K562 (cell line): Measurements from ENCODE around the gene CCDC159. TPM values are rescaled to one million over a fixed set of nuclear protein-coding genes. Genes with fewer than 3 reads are reported as not detected.

ENCODE experiments used
- ATAC-seq: fragments of 200-7000 bp; cut with Tn5 transposase; 3 replicates; pipeline ENCODE4 v1.9.1; 2020; ENCODE audit warnings: moderate library complexity
- BruUV-seq: library from RNA; stranded (reverse); fragments of 400-500 nt; replicated peaks from 2 replicates; lab custom pipeline; 2021; lab: Mats Ljungman, UMichigan
- CTCF ChIA-PET: fragments of 300-600 bp; formaldehyde crosslinking; extraction: SDS; loops from one replicate; lab custom pipeline; 2021; ENCODE audit warnings: low intra/inter-chr PET ratio; lab: Yijun Ruan, JAX
- POLR2A ChIA-PET: fragments of 300-600, 350-650 bp; sonication (Branson Sonifier 250); formaldehyde crosslinking; extraction: SDS; loops from one replicate; lab custom pipeline; 2021; ENCODE audit warnings: antibody characterized with exemption, inconsistent platforms; lab: Yijun Ruan, JAX
- DNase-seq, 4 experiments: peaks; one replicate each; pipeline versions ENCODE4 v3.0.0 to v3.0.0-alpha.2; 2011 to 2018; ENCODE audit warnings: low spot score in 3 of 4, mixed read lengths in 3 of 4; ENCODE audit errors: extremely low read depth in 1 of 4
- FAIRE-seq: peaks from 2 replicates; lab custom pipeline; 2011; peaks lifted over from hg19 to GRCh38; lab: Jason Lieb, UNC
- H2AFZ ChIP-seq: 2 replicates; pipeline ENCODE4 v1.6.0; 2011; ENCODE audit warnings: low read depth, low read length, control low read depth, inconsistent platforms
- H3K27ac ChIP-seq: fragments of 200-600 bp; 3 replicates; pipeline ENCODE4 v1.8.0; 2011; ENCODE audit warnings: low read depth, mild to moderate bottlenecking, control low read depth, inconsistent platforms, low read length, moderate library complexity, mixed read lengths; ENCODE audit errors: extremely low read depth
- H3K27me3 ChIP-seq, 2 experiments: fragments of 300-600 bp in 1 of 2; 2 replicates in 1 of 2; 3 replicates in 1 of 2; pipeline versions ENCODE4 v1.6.0 to v1.8.0; 2011; ENCODE audit warnings: inconsistent platforms in 2 of 2, low read length in 2 of 2, mild to moderate bottlenecking in 1 of 2, mixed read lengths in 1 of 2, moderate library complexity in 1 of 2; ENCODE audit not compliant: control insufficient read depth in 2 of 2, insufficient read depth in 2 of 2
- H3K36me3 ChIP-seq: fragments of 300-600 bp; 3 replicates; pipeline ENCODE4 v1.8.0; 2011; ENCODE audit warnings: mild to moderate bottlenecking, low read length, inconsistent platforms; ENCODE audit not compliant: control insufficient read depth, insufficient read depth
- H3K4me1 ChIP-seq, 2 experiments: fragments of 200-600 bp in 1 of 2; replicated peaks in 1 of 2; 2 replicates in 1 of 2; 3 replicates in 1 of 2; pipeline versions ENCODE4 v1.5.1 to v1.8.0; 2011; ENCODE audit warnings: inconsistent platforms in 2 of 2, low read length in 2 of 2, mild to moderate bottlenecking in 1 of 2, mixed read lengths in 1 of 2, moderate library complexity in 1 of 2; ENCODE audit not compliant: control insufficient read depth in 2 of 2, insufficient read depth in 2 of 2
- H3K4me2 ChIP-seq: 2 replicates; pipeline ENCODE4 v1.6.1; 2011; ENCODE audit warnings: low read length, control low read depth, inconsistent platforms, mixed read lengths; ENCODE audit not compliant: insufficient read depth
- H3K4me3 ChIP-seq: fragments of 200-600 bp; sonication (generic), shearing (Covaris generic); 2 replicates; pipeline ENCODE4 v1.5.1; 2016; ENCODE audit warnings: control low read depth, inconsistent platforms
- H3K79me2 ChIP-seq: fragments of 200-600 bp; 3 replicates; pipeline ENCODE4 v1.8.0; 2011; ENCODE audit warnings: low read length, inconsistent platforms; ENCODE audit not compliant: control insufficient read depth, insufficient read depth
- H3K9ac ChIP-seq, 2 experiments: 2 replicates each; pipeline versions ENCODE4 v1.6.0 to v1.6.1; 2011; ENCODE audit warnings: low read depth in 2 of 2, low read length in 2 of 2, control low read depth in 1 of 2, inconsistent platforms in 1 of 2, mild to moderate bottlenecking in 1 of 2, mixed read lengths in 1 of 2; ENCODE audit not compliant: insufficient read depth in 1 of 2
- H3K9me1 ChIP-seq: one replicate; pipeline ENCODE4 v1.6.0; 2011; ENCODE audit warnings: inconsistent platforms, mild to moderate bottlenecking, low read length, moderate library complexity; ENCODE audit not compliant: control insufficient read depth, insufficient read depth
- H3K9me3 ChIP-seq: replicated peaks from 2 replicates; pipeline ENCODE4 v1.5.1; 2011; ENCODE audit warnings: low read depth, low read length, inconsistent platforms; ENCODE audit not compliant: control insufficient read depth, insufficient read depth
- H4K20me1 ChIP-seq: replicated peaks from 2 replicates; pipeline ENCODE4 v1.6.1; 2011; ENCODE audit warnings: low read length, inconsistent platforms, mixed read lengths; ENCODE audit not compliant: control insufficient read depth, insufficient read depth
- CEBPG ChIP-seq, 3 experiments: fragments of 200-800 bp in 1 of 3; sonication (Bioruptor generic) in 1 of 3; sonication (generic) in 1 of 3; formaldehyde crosslinking in 1 of 3; IDR thresholded peaks in 2 of 3; conservative IDR thresholded peaks in 1 of 3; 2 replicates each; pipeline versions ENCODE4 v1.6.1 to v1.8.0; 2016 to 2022; ENCODE audit warnings: missing compliant biosample characterization in 2 of 3, missing genetic modification characterization in 2 of 3, mild to moderate bottlenecking in 1 of 3, missing genetic modification reagents in 1 of 3
- KAT8 ChIP-seq: fragments of 450-650 bp; IDR thresholded peaks from 2 replicates; pipeline ENCODE4 v1.6.1; 2016; ENCODE audit warnings: low read depth, mild to moderate bottlenecking
- MEIS2 ChIP-seq: fragments of 450-650 bp; IDR thresholded peaks from 2 replicates; pipeline ENCODE4 v1.6.1; 2014; ENCODE audit warnings: mild to moderate bottlenecking; ENCODE audit not compliant: partially characterized antibody
- MTF1 ChIP-seq: fragments of 250-450 bp; sonication (Bioruptor Pico); IDR thresholded peaks from 2 replicates; pipeline ENCODE4 v1.9.0; 2021; ENCODE audit warnings: moderate library complexity, mild to moderate bottlenecking, inconsistent platforms, borderline replicate concordance
- RBM15 ChIP-seq: fragments of 200-400 bp; formaldehyde crosslinking; IDR thresholded peaks from 2 replicates; pipeline ENCODE4 v1.6.1; 2018; ENCODE audit warnings: mild to moderate bottlenecking, low read length, moderate library complexity; ENCODE audit not compliant: insufficient read depth
- RFX7 ChIP-seq: fragments of 250-450 bp; sonication (Bioruptor Pico); IDR thresholded peaks from 2 replicates; pipeline ENCODE4 v1.5.1; 2021; ENCODE audit warnings: mild to moderate bottlenecking
- WHSC1 ChIP-seq: IDR thresholded peaks from one replicate; pipeline ENCODE4 v1.6.1; 2012; ENCODE audit warnings: low read length, control low read depth, inconsistent platforms
- WGBS: fragments of 100-300 bp; shearing (Covaris generic); methylation state at CpG from one replicate; pipeline ENCODE4 v1.1.6; 2016; ENCODE audit warnings: low coverage, mixed read lengths; ENCODE audit not compliant: insufficient coverage; ENCODE audit errors: missing lambda C conversion rate; 5-methylcytosine and 5-hydroxymethylcytosine counted together
- in situ Hi-C: fragments of 300-500 bp; cut with MboI; formaldehyde crosslinking; loops from 4 replicates; pipeline ENCODE4 v1.15.0; 2018; ENCODE audit warnings: inconsistent platforms, mixed read lengths
- intact Hi-C: fragments of 100-400 bp; cut with micrococcal nuclease; formaldehyde crosslinking; loops from 2 replicates; pipeline ENCODE4 v1.14.2; 2022
- polyA plus RNA-seq, 8 experiments: library from polyadenylated mRNA; depleted of rRNA in 4 of 8; stranded (reverse) in 5 of 8; unstranded in 3 of 8; fragments of >200 nt; fragmentation: Nextera tagmentation in 2 of 8; fragmentation: Illumina TruSeq in 1 of 8; extraction: Ambion mirVana in 2 of 8; extraction: Trizol in 1 of 8; gene quantifications; 2 replicates each; pipeline versions ENCODE4 v1.2.1 to v1.2.3, GENCODE V29; 2011 to 2014; ENCODE audit warnings: inconsistent platforms in 1 of 8, missing spikeins in 1 of 8
- total RNA-seq, 7 experiments: library from RNA; depleted of rRNA in 6 of 7; stranded (reverse); fragments of >200 nt in 6 of 7; fragmentation: Illumina TruSeq in 2 of 7; extraction: Trizol in 2 of 7; gene quantifications; 2 replicates each; pipeline versions ENCODE4 v1.2.1 to v1.2.3, GENCODE V29; 2011 to 2021; ENCODE audit warnings: low replicate concordance in 1 of 7
- TF ChIP-seq, protein P1 (sequence below): fragments of 250-450 bp; sonication (Bioruptor Pico); IDR thresholded peaks from 2 replicates; pipeline ENCODE4 v1.8.0; 2021; ENCODE audit warnings: moderate library complexity, mild to moderate bottlenecking, inconsistent platforms

The CCDC159 gene
- total and polyA plus RNA-seq, 9 of the 15 experiments (the other 6 are each of a cell fraction or from before 2014, with no cell fraction given): 0.68 to 10.1 (median 4.7) TPM

DNA sequence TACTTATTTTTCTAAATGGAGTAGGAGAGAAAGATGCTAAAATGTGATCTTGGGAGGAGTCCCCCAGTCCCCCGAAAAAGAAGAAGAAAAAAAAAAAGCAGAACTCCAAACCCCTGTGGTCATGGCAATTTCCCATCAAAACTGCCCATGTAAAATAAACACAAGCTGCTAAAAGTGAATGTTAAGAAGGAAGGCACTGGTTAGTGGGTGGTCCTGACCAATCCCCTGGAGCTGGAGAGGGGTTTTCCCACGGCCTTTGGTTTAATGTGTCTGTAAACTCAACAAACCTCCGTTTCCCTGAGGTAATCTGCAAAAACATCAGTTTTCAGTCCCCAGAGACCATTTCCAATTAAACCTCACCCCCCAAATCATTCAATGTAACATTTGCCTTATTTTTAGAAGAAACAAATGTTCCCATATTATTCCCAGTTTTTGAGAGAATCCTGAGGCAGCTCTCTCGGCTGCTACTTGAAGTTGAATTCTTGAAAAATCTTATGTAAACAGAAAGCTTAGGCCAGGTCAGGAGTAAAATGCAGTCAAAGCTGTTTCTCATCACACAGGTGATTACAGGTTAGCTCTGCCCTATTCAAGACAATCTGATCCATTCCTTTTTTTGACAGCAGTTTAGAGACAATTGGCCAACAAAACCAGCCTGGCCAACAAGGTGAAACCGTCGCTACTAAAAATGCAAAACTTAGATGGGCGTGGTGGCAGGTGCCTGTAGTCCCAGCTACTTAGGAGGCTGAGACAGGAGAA, 23.9 kb upstream of the CCDC159 start:
- DNase-seq (no peak), FAIRE-seq (no peak), ATAC-seq (no peak)
- no TSS peak for BruUV-seq
- intact Hi-C loops: no loop called here
- no peaks in the 10 kb centered on the region for H3K9me1 ChIP-seq
- CTCF ChIA-PET: no interaction called here
- no peak overlapping the region for H3K9ac ChIP-seq
- H3K27me3 ChIP-seq: no peaks in the 10 kb centered on the region
- H3K9me3 ChIP-seq: no peaks in the 10 kb centered on the region
- no peaks in the 10 kb centered on the region for H3K79me2 ChIP-seq
- no peak overlapping the region for H3K4me2 ChIP-seq
- TF ChIP-seq RBM15 (no peak), KAT8 (no peak), RFX7 (CRISPR knock-in tag) (no peak), MEIS2 (no peak), CEBPG (CRISPR knock-in tag; IDR thresholded peaks at IDR 0.05) (no peak), CEBPG (tag; conservative IDR thresholded peaks at IDR 0.05 in 1 of 2, IDR thresholded peaks at IDR 0.05 in 1 of 2) (no peak), WHSC1 (no peak), MTF1 (CRISPR knock-in tag) (no peak)
- TF ChIP-seq, protein P1, sequence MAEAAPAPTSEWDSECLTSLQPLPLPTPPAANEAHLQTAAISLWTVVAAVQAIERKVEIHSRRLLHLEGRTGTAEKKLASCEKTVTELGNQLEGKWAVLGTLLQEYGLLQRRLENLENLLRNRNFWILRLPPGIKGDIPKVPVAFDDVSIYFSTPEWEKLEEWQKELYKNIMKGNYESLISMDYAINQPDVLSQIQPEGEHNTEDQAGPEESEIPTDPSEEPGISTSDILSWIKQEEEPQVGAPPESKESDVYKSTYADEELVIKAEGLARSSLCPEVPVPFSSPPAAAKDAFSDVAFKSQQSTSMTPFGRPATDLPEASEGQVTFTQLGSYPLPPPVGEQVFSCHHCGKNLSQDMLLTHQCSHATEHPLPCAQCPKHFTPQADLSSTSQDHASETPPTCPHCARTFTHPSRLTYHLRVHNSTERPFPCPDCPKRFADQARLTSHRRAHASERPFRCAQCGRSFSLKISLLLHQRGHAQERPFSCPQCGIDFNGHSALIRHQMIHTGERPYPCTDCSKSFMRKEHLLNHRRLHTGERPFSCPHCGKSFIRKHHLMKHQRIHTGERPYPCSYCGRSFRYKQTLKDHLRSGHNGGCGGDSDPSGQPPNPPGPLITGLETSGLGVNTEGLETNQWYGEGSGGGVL: no peak
- POLR2A ChIA-PET: interaction anchor here (0.6 to 1.5 kb wide), 6 partner anchors 9 to 53 kb away, joined by 3 to 4 read pairs (median 3); partner anchors contain the start of gene RAB3D
- H2AFZ ChIP-seq: no peak overlapping the region
- H4K20me1 ChIP-seq: no peaks in the 10 kb centered on the region
- H3K4me3 ChIP-seq: no peak overlapping the region
- no peak overlapping the region for H3K27ac ChIP-seq
- 54% methylated on average over 7 of the region's 7 CpGs for WGBS
- in situ Hi-C loops: no loop called here
- H3K36me3 ChIP-seq: no peaks in the 10 kb centered on the region
- H3K4me1 ChIP-seq: peaks cover 17 to 27% of the 10 kb centered on the region in 2 experiments; a peak in 4 of 5 replicates
